HG03280 (cell line): ENCODE results near the gene MPEG1.

Source experiments
- ATAC-seq: cut with Tn5 transposase; IDR thresholded peaks from one replicate; pipeline ENCODE4 v1.9.1; 2021; ENCODE audit warnings: mild to moderate bottlenecking, moderate library complexity; ENCODE audit not compliant: unreplicated experiment

Gene MPEG1

DNA sequence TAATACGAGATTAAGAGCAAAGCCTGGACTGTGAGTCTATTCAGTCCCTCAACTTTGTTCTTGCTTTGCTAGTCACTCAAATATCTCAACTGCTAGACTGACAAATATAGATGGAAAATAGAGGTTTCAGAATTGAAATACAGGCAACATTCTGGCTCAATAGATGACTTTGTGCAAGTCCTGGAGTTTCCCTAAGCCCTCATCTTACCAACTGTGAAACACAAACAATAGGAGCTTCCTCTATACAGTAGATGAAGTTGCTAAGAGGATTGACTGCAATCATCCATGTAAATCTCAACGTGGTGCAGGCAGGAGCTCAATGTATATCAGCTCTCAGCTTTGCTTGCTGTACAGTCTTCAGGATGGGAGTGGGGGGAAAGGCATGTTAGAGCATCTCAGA, 6.2 kb upstream of the MPEG1 start:
- no peak for ATAC-seq

DNA sequence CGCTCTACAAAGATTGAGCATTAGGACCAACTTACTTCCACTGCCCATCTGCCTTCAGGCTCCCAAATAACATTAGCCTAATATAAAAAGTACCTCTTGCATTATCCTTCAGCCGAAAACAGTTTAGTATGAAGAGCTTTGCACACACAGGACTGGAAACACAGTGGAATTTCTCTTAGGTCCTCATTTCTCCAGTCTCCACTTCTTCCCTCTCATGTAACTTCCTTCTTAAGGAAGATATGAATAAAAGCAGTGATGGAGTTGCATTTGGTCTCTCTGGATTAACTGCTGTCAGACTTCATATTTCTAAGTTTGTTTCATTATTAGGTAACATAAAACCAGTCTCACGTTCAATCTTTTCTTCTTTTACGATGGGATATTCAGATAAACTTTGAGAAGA, 5.6 kb upstream of the MPEG1 start:
- no peak for ATAC-seq

DNA sequence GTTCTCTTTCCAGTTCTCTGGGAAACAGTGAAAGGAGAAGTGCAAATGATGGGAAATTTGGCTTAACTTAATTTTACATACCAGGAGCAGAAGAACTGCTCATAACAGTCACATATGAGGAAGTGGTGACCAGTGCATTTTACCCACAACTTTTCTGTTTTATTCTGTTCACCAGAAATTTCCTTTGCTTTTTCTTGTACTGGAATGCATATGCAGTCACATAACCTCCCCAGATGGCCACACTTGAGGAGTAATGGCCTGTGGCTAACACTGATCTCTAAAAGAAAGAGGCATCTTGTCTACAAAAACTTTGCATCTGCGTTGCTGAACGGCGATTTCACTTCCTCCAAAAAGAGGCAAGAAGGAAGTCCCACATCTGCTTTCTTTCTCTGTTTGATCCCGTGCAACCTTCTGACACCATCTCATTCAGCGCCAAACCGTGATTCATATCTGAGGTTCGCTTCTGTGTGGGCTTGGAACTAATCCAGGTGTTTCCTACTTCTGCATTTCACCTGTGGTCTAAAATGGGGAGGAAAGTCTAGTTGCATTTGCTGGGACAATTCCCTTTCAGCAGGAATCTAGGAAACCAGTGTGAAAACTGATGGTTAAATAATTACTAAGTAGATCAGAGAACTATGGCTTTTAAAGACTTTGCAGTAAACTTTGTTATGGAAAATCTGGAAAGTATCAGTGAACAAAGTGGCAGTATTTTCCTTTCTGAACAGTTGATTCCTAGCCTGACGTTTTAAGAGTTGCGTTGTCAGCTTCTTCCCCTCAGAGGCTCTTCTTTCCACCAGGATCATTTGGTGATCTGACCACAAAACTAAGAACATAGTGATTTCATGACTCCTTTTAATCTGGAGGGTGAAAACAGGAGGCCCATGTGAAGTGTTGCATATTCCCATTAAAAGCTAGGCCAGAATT, 4.2 kb upstream of the MPEG1 start:
- peak; percentile 90 for ATAC-seq

DNA sequence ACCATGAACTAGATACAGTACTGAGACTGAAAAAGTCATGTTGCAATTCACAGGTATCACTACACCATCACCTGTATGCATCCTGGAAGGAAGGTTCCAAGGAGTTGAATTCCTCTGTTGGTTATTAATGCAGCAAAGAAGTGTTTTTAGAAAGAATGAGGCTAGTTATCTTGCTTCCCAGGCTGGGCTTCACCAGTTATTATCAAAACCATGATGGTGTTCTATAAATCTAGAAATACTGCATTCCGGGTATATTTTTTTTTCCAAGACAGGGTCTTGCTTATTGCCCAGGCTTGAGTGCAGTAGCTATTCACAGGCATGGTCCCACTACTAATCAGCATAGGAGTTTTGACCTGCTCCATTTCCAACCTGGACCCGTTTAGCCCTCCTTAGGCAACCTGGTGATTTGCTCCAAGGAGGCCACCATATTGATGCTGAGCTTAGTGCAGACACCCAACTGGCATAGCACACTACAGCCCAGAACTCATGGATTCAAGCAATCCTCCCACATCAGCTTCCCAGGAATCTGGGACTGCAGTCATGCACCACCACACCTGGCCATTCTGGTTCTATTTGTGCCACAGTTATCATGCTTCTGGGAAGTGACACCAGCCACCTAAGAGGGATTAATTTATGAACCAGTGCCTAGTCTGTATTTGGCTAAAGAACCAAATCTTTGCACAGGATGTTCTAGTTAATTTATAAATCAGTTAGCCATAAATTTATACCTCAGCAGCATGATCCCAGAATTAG, 1.6 kb upstream of the MPEG1 start:
- ATAC-seq, result no peak

DNA sequence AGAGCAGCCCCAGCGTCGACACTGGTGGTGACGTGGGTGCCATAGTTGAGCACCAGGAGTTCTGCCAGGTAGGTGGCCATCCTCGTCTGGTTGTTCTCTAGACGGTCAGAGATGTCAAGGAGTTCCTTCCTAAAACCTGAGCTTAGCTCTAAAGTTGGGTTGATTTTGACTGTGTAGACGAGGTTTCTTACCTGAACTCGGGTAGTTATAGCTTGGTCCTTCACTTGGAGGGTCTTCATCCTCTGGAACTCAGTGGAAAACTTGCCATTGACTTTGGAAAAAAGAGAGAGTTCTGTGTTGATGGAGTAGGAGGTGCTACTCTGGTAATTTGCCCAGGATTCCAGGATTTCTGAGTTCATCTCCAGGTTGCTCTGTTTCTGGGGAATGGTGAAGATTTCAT, 505 bp downstream of the MPEG1 start:
- ATAC-seq, result no peak

DNA sequence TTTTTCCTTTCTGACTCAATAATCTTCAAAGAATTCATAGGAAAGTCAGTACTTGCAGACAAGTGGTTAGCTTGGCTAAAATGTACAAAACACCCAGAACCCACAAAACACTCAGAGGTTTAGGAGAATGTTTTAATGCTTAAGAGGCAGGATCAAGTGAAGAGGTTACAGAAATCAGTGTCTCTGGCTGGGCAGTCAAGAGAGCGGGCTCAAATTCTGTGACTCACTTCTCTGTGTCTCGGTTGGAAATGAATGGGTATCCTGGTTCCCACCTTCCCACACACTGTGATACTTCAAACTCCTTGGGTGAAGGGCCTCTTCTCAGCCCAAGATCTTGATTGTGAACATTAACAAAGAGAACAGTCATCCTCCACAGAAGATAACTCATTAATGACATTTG, 3.8 kb downstream of the MPEG1 start:
- no peak for ATAC-seq

DNA sequence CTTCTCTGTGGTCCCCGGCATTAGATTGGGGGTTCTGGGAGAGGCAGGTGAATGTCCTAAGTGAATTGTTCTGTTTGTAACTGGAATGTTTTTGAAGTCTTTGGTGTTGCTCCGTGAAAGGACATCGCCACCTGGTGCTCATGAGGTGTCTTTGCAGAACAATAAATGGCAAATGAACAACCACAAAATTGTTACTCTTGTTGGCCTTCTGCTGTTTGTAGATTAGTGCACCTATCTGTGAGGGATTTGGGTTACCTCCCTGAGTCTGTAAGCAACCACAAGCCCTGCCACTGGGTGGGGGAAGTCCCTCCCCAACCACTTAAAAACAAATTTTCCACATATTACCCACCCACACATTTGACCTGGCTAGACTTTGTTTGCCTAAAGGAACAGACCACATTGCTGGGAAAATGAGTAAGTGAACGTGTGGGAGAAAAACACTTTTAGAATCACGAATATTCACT, 4.7 kb downstream of the MPEG1 start:
- ATAC-seq, result peak; percentile 69

DNA sequence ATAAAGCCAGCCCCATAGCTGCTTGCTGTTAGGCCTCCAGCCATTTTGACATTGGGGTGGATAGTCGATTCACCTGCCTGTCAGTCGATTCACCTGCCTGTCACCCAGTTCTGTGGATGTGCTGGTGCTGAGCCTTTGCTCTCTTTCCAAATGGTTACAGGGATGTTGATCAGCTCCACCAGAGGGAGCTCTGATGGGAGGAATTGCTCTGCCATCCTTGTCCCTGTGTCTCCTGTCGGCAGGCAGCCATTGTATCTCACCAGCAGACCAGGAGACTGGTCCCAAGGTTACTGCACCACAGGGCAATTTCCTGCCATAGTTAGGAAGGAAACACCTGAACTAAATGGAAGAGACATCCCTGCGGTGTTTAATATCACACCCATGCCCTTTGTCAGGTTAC, 6.1 kb downstream of the MPEG1 start:
- ATAC-seq, result no peak

DNA sequence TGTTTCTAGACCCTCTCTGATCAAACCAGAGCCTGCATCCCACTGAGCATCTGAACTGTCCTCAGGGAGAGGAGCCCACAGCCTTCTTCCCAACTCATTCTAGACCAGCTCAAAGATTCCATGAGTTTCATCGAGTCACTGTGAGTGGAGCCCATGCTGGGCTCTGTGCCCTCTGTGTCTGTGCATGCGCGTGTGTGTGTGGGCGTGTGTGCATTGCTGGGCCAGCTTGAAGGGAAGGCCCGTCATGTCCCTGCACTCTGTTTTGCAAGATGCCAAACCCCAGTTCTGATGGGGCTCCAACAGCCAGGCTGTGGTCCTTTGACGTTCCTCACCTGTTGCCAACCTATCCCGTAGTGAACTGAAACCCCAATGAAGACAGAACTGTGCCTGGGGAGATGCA, 7.1 kb downstream of the MPEG1 start:
- ATAC-seq, result no peak

DNA sequence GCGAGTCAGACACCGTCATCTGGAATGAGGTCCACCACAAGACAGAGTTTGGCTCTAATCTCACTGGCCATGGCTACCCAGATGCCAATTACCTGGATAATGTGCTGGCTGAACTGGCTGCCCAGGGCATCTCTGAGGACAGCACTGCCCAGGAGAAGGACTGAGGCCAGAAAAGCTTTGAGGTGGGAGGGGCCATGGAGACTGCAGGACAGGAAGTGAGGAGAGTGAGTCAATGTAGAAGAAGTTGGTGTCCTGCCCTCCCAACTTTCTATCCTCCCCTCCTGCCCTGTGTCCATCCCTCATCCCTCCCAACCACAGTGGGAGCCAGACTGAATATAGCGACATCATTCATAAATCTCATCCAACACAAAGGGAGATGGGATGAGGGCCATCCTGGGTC, 8.0 kb downstream of the MPEG1 start:
- ATAC-seq, result no peak

DNA sequence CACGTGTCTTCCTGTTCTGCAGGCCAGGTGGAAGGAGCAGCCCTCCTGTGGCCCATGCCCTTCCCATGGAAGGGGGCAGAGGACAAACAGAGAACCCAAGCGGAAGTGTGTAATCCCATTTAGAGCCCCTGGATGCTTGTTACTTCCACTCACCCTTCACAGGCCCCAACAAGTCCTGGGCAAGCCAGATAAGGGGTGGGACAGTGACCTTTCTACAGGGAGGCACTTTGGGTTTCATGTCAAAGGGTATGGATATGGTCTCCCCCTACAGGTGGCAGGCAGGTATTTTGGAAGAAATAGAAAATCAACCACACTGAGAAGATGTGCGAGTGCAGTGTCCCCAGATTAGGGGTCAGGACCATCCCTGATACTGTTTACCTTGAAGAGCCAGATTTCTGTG, 11.4 kb downstream of the MPEG1 start:
- no peak for ATAC-seq

DNA sequence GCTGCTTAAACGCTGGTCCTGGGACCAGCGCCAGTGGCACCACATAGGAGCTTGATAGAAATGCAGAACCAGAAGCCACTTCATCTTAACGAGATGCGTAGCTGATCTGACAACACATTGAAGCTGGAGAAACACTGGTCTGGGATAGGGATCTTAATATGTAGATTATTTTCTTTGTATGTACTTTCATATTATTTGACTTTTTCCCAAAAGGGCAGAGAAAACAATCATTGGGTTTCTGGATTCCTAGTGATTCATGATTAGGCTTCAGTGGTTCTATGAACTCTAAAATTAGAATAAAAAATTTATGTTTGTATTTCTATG, 12.3 kb downstream of the MPEG1 start:
- no peak for ATAC-seq

DNA sequence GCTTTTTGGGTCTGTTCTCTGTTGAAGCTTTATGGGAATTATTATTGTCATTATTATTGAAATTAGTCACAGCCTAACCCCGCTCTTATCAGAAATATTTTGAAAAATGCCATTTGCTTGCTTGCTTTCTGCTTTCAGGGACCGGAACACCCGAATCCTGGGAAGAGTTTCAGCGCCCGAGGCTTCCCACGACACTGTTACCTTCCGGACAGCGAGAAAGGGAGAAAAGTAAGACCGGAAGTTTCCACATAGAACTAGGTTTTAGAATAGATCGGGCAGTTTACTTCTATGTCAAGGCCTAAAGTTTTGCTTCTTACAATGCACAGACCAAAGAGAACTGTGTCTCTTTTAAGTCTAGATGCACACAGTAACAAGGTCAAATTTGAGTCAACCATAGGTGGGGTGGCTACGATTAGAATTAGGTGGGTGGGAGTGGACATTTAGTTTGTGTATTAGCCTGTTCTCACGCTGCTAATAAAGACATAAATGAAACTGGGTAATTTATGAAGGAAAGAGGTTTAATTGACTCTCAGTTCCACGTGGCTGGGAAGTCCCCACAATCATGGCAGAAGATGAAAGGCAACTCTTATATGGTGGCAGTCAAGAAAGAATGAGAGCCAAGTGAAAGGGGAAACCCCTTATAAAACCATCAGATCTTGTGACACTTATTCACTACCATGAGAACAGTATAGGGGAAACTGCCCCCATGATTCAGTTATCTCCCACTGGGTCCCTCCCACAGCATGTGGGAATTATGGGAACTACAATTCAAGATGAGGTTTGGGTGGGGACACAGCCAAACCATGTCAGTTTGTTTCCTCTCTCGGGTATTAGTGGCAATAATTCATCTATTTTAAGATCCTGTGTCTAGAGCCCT, 12.9 kb downstream of the MPEG1 start:
- no peak for ATAC-seq

DNA sequence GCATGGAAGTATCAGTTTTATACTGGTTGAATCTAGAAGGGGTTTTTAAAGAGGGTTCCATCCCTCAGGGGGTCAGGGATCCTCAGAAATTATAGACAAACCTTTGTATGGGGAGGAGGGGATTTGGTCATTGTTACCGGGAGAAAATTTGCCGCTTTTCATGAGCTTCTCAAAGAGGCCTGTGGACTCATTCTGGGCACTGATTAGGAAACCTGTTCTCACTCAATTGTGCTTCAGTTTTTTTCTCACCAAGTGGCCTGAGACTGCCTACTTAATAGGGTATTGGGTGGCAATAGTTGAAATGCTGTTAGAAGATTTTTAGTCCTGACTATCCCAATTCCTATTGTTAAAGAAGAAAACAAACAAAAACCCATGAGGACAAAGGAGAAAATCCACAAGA, 14.0 kb downstream of the MPEG1 start:
- no peak for ATAC-seq

DNA sequence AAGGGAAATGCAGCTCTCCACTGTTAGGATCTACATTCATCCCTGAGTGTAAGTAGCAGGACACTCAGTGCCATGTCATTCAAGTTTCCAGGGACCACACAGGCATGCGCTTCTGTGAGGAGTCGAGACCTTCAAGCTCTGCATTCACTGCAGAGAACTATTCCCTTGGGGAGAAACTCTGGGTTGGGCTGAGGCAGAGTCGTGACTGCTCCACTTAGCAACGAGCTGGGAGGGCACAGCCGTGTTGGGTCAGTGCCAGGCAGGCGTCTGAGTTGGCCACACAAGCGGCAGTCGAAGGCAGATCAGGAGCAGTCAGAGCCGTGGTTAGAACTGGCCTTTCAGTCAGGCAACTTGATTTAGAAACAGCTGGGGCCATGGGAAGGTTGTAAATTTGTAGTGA, 14.7 kb downstream of the MPEG1 start:
- no peak for ATAC-seq

DNA sequence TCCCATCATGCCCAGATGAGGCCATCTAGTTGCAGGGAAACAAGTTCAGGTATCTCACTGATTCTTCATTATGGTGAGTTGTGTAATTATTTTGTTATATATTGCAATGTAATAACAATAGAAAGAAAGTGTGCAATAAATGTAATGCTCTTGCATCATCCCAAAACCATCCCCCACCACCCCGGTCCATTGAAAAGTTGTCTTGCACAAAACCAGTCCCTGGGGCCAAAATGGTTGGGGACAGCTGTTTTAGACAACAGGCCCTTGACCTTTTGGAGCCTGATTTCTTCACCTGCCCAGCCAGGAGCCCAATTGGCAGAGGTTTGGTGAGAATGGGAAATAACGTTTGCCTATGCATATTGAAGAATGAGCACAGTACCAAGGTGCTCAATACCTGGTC, 15.9 kb downstream of the MPEG1 start:
- no peak for ATAC-seq

DNA sequence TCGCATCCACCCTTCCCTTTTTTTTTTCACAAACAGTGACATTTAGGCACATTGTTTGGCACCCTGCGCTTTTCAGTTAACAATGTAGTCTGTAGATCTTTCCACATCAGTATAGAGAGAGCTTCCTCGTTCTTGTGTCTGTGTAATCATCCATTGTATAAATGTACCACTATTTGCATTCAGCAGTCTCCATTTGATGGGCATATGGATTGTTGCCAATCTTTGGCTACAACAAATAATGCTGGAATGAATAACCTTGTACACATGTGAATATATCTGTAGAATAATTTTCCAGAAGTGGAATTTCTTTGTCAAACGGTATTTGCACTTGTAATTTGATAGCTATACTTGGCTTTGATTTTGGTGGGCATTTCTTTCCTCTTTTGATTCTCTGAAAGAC, 17.1 kb downstream of the MPEG1 start:
- no peak for ATAC-seq

DNA sequence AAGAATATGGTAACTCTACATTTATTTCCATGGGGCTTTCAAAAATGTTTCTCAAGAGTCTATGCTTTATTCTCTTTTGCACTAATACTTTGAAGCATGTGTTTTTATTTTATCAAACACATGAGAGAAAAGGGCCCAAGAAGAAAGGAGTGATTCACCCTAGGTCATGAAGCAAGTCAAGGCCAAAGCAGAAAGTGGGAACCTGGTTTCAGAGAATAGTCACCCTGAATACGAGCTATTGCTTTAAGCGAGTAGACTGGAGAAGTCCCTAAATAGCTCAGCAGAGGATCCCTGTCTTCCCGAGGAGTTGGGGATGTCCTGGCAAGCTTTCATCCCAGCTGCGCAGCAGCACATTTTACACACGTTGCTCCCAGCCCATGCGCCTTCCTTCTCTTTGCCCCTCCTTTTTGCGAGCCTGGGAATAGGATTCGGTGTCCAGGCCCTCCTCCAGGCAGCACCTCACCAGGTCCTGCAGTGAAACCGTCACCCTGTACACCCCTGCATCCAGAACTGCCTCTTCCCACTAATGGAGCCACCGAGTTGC, 19.1 kb downstream of the MPEG1 start:
- ATAC-seq, result no peak

DNA sequence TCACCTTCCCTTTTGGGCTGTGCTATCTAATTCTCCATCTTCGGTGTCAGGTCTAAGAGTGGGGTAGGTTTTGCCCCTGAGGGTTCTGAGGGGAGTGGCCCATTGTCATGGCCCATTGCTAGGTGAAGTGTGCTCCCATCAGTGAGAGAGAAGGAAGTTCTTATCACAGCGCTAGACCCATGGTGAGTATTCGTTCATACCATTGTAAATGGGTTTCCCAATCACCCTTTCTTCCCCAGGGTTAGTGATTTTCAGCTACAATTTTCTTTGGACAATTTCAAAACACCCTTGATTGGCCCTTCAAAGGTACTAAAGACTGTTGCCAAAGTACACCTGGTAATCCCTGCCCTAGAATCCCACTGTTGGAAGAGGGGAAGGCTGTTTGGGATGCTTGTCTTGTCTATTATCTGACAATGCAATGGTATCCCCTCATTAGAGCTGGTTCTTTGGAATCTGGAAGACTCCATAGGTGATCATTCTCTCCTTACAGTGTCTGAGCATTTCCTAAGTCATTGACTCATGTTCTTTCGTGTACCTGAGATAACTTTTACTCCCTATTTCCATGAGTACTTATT, 20.2 kb downstream of the MPEG1 start:
- no peak for ATAC-seq

DNA sequence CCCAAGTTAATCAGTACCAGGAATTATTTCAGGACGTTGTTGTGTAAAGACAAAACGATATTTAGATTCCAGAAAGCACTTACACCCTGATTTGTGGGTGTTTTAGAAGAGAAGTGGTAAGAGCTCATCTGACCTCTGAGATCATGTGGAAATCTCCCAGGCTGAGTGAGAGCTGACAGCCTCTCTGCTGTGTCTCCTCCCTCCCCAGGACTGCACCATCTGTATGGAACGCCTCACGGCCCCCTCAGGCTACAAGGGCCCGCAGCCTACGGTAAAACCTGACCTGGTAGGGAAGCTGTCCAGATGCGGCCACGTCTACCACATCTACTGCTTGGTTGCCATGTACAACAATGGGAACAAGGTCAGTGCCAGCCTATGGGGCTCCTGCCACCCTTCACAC, 20.8 kb downstream of the MPEG1 start:
- ATAC-seq, result no peak

DNA sequence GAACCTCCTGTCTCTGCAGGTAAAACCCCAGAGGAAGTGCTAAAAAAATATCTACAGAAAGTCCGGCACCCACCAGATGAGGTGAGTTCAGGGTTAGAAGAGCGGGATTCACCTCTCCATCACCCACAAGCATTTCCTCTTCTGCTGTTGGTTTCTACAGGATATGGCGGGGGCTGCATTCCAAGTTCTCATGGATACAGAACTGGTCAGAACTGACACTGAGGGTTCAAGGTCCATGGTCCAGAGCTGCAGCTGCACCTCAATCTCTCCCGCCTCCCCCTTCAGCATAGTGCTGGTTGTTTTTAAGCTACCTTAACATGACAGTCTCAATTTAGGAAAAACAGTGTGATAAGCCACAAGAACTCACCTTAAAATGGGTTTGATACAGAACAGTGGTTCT, 21.6 kb downstream of the MPEG1 start:
- no peak for ATAC-seq
